ENCODE results near the gene FREY1.
"Not testable (repeated sequence)": the region's sequence is repeated elsewhere in the genome, so short reads cannot be mapped to it uniquely, and the experiment has no call there.

Gene FREY1

GRCh38 chr11:45915446-45915845 is 8.4 kb upstream of the FREY1 start:
- no peak for DNase-seq (ENCODE audit: low read depth, low spot score)

- DNase-seq (ENCODE audit: low read depth, low spot score): no peak
Measured at GRCh38 chr11:45913942-45914635, 7.0 kb upstream of the FREY1 start.

GRCh38 chr11:45913514-45913913 is 6.4 kb upstream of the FREY1 start:
- no peak for DNase-seq (ENCODE audit: low read depth, low spot score)

GRCh38 chr11:45910623-45911022 is 3.6 kb upstream of the FREY1 start:
- no peak for DNase-seq (ENCODE audit: low read depth, low spot score)

GRCh38 chr11:45909594-45910475 is 2.8 kb upstream of the FREY1 start:
- DNase-seq (ENCODE audit: low read depth, low spot score): no peak

- no peak for DNase-seq (ENCODE audit: low read depth, low spot score)
Measured at GRCh38 chr11:45907911-45908370, 870 bp upstream of the FREY1 start.

- DNase-seq (ENCODE audit: low read depth, low spot score): no peak
Measured at GRCh38 chr11:45906096-45906682, 882 bp downstream of the FREY1 start.

GRCh38 chr11:45905576-45905975 is 1.5 kb downstream of the FREY1 start:
- DNase-seq (ENCODE audit: low read depth, low spot score): not testable (repeated sequence)

- no peak for DNase-seq (ENCODE audit: low read depth, low spot score)
Measured at GRCh38 chr11:45905095-45905494, 2.0 kb downstream of the FREY1 start.

- no peak for DNase-seq (ENCODE audit: low read depth, low spot score)
Measured at GRCh38 chr11:45904309-45904915, 2.7 kb downstream of the FREY1 start.

GRCh38 chr11:45902452-45903380 is 4.4 kb downstream of the FREY1 start:
- no peak for DNase-seq (ENCODE audit: low read depth, low spot score)

- no peak for DNase-seq (ENCODE audit: low read depth, low spot score)
Measured at GRCh38 chr11:45901626-45902025, 5.4 kb downstream of the FREY1 start.

GRCh38 chr11:45900916-45901617 is 6.0 kb downstream of the FREY1 start:
- peak; percentile 57 for DNase-seq (ENCODE audit: low read depth, low spot score)

- peak; percentile 37 for DNase-seq (ENCODE audit: low read depth, low spot score)
Measured at GRCh38 chr11:45900175-45900800, 6.8 kb downstream of the FREY1 start.

GRCh38 chr11:45899448-45900174 is 7.5 kb downstream of the FREY1 start:
- peak; percentile 95 for DNase-seq (ENCODE audit: low read depth, low spot score)

GRCh38 chr11:45899086-45899447 is 8.0 kb downstream of the FREY1 start:
- no peak for DNase-seq (ENCODE audit: low read depth, low spot score)

GRCh38 chr11:45897556-45897955 is 9.5 kb downstream of the FREY1 start:
- no peak for DNase-seq (ENCODE audit: low read depth, low spot score)

GRCh38 chr11:45896422-45896984 is 10.6 kb downstream of the FREY1 start:
- DNase-seq (ENCODE audit: low read depth, low spot score): peak; percentile 34
